NK-92 (cell line): ENCODE data around the gene NUP205.
A peak's percentile ranks its signal among the peaks of the same experiment; 100 is the strongest.

Experiments
- DNase-seq: peaks from one replicate; lab custom pipeline; 2025; ENCODE audit not compliant: unreplicated experiment; lab: John Stamatoyannopoulos, UW

The NUP205 gene, protein sequence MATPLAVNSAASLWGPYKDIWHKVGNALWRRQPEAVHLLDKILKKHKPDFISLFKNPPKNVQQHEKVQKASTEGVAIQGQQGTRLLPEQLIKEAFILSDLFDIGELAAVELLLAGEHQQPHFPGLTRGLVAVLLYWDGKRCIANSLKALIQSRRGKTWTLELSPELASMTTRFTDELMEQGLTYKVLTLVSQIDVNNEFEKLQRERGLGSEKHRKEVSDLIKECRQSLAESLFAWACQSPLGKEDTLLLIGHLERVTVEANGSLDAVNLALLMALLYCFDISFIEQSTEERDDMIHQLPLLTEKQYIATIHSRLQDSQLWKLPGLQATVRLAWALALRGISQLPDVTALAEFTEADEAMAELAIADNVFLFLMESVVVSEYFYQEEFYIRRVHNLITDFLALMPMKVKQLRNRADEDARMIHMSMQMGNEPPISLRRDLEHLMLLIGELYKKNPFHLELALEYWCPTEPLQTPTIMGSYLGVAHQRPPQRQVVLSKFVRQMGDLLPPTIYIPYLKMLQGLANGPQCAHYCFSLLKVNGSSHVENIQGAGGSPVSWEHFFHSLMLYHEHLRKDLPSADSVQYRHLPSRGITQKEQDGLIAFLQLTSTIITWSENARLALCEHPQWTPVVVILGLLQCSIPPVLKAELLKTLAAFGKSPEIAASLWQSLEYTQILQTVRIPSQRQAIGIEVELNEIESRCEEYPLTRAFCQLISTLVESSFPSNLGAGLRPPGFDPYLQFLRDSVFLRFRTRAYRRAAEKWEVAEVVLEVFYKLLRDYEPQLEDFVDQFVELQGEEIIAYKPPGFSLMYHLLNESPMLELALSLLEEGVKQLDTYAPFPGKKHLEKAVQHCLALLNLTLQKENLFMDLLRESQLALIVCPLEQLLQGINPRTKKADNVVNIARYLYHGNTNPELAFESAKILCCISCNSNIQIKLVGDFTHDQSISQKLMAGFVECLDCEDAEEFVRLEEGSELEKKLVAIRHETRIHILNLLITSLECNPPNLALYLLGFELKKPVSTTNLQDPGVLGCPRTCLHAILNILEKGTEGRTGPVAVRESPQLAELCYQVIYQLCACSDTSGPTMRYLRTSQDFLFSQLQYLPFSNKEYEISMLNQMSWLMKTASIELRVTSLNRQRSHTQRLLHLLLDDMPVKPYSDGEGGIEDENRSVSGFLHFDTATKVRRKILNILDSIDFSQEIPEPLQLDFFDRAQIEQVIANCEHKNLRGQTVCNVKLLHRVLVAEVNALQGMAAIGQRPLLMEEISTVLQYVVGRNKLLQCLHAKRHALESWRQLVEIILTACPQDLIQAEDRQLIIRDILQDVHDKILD (N-terminal part only)

DNA sequence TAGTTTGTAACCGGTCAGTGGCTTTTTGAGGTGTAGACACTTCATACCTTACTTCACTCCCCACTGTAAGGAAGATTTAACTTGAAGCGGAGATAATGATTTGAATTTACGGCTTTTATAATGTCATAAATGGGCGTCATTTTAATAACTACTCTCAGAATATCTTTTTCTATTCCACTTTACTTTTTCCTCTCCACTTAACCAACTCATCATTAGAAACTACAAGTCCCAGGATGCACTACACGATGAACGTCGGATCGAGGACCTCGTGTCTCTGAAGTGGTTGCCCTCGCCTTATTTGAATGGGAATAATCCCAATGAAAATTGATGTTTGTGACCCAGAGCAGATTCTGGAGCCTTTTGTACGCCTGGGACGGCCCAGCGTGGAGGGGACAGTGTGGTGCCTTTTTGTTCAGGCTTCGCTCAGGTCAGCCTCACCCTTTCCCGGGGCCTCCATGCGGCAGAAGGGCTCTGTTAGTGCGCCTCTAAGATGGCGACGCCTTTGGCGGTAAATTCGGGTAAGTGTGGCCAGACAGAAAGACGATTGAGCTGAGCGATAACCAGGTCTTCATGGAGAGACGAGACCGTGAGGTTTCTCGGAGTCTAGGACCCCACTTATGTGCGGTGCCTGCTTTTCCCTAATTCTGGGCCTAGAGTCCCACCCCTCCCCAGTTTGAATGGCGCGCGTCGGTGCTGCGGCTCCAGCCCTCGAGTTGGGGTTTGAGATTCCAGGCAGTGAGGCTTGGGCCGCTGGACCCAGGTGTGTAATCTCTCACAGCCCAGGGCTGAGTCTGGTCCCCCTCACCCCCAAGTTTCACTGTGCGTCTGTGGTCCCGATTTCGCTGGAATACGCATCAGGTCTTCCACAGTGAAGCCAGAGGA, at the start of gene NUP205:
Gene NUP205 (plus strand): TSS at position 463 of the 882 bp plus-strand sequence. CDS start 28 bp downstream, at position 491.
- no peak for DNase-seq

DNA sequence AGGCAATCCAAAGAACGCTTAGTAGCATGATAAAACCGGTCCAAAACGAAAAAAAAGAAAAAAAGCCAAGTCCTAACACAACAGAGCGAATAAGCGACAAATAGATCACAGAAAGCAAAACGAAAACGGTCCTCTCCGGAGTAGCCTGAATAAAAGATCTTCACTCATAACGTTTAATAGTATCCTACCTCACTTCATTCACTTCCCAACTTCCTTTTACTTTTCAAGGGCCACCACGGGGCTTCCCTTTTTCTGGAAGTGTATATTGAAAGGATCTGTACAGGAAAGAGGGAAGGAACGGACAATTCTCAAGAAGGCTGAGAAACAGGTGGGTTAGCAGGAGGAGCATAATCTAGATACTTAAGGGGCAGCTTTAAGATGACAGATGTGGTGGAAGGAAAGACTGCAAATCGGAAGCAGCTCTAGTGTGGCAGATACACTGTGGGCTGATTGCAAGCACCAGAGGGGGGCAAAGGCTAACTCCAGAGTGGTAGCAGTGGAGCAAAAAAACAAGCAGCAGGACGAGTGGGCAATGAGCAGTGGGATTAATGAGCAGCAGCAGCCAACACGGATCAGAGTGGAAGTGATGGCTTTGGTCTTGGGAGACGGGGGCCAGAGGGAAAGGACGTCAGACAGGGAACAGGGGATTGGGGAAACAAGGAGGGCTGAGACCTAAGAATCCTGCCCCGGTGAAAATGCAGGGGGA, 48.7 kb upstream of the NUP205 start:
- DNase-seq, result no peak

- DNase-seq, result no peak
Observed at GRCh38 chr7:135509589-135509838, 48.2 kb upstream of the NUP205 start.

DNA sequence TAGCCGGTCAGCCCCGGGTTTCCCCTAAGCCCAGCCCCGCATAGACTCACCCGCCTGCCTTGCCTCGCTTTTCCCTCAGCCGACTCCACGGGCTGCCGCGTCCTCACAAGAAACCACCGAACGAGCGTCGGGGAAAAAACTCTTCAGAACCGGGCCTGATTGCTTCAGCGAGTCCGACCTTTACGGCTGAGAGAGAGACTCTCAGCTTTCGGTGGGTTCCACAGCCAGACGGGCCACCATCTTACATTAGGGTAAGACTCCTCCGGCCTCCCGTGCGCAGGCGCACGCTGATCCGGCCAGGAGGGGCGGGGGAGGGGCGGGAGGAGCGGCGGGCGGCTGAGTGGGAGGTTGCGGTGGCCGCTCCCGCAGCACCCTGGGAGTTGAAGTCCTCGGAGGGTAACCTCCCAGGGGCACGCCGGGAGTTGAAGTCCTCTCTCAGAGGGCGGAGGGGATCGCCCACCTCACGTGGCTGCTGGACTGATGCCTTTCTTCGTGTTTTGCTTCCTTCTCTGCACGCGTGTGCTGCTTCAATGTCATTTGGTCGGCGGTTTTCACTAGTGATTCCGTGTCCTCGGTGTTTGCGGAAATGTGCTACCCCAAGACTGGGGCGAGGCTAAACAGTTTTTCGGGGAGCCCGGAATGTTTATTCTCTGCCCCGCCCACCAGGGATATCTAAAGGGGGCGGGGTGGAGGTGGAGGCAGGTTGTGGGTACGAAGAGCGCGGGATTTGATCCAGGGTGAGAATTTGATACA, 47.7 kb upstream of the NUP205 start, which contains the start of gene CNOT4:
Gene CNOT4 (minus strand): TSS at position 264 of the 753 bp plus-strand sequence. CDS start 71,771 bp downstream, outside the sequence.
- peak; percentile 92 for DNase-seq

GRCh38 chr7:135510592-135511183, 47.0 kb upstream of the NUP205 start:
- DNase-seq, result no peak

DNA sequence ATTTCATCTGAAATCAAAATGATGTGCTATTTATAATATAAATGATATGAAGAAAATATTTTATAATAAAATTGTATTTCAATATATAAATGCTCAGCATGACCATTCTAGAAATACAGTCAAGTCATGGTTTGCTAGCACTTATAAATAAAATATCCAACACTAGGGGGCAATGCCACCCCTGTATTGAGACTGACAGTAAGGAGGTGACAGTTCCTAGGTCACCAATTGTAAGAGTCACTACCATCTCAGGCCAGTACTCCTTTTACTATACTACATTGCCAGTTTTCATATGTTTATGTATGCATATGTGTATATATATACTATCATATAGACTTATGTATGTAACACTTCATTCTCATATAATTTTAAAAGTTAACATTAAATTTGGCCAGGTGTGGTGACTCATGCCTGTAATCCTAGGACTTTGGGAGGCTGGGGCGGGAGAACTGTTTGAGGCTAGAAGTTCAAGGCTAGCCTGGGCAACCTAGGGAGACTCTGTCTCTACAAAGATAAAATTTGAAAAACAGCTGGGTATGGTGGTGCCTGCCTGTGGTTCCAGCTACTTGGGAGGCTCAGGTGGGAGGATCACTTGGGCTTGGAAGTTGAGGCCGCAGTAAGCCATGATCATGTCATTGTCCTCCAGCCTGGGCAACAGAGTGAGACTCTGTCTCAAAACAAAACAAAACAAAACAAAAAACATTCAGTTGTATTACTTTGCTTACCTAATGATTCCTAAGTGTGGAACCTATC, 45.4 kb upstream of the NUP205 start:
- no peak for DNase-seq

GRCh38 chr7:135514856-135515255, 42.9 kb upstream of the NUP205 start:
- no peak for DNase-seq

GRCh38 chr7:135517060-135517459, 40.7 kb upstream of the NUP205 start:
- no peak for DNase-seq

DNA sequence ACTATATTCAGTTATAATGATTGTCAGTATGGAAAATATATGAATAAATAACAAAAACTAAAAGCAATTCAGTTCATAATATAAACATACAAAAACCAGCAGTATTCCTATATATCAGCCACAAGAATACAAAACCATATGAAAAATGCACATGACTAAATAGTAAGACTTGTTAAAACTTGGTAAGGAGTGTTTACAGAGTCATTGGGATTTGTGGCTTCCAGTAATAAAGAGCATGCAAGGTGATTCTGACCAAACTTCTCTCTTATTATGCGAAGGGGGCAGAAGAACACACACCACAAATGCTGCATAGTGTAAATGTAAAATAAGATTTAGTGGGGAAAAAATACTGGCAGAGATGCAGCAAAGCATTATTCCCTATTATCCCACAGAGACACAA, 39.0 kb upstream of the NUP205 start:
- no peak for DNase-seq

- DNase-seq, result no peak
Observed at GRCh38 chr7:135519233-135519688, 38.5 kb upstream of the NUP205 start.

- DNase-seq, result no peak
Observed at GRCh38 chr7:135519871-135520270, 37.8 kb upstream of the NUP205 start.

GRCh38 chr7:135522509-135522908, 35.2 kb upstream of the NUP205 start:
- no peak for DNase-seq

- DNase-seq, result no peak
Observed at GRCh38 chr7:135523146-135523545, 34.6 kb upstream of the NUP205 start.

DNA sequence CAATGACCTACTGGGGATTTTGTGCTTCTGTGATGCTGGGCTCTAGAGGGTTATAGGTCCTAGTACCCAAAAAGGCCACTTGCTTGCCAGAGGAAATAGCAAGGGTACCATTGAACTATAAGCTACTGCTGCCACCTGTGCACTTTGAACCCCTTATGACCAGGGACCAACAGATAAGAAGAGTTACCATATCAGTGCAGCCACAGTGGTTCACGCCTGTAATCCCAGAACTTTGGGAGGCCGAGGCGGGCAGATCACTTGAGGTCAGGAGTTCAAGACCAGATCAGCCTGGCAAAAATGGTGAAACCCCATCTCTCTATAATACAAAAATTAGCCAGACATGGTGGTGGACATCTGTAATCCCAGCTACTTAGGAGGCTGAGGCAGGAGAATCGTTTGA, 32.3 kb upstream of the NUP205 start:
- no peak for DNase-seq

DNA sequence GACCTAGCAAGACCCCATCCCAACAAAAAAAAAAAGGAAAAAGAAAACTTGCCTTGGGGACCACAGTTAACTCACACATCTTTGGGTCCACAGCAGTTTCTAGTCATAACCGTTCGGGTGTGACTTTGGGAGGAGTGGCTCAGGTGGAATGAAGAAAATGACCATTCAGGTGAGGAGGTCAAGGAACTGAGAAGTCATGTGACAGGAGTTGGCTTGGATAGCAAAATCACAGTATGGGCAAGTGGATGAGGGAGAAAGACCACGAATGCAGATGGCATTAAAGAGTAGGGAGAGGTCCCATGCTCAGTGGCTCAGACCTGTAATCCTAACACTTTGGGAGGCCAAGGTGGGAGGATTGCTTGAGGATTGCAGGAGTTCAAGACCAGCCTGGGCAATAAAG, 30.7 kb upstream of the NUP205 start:
- DNase-seq, result no peak

DNA sequence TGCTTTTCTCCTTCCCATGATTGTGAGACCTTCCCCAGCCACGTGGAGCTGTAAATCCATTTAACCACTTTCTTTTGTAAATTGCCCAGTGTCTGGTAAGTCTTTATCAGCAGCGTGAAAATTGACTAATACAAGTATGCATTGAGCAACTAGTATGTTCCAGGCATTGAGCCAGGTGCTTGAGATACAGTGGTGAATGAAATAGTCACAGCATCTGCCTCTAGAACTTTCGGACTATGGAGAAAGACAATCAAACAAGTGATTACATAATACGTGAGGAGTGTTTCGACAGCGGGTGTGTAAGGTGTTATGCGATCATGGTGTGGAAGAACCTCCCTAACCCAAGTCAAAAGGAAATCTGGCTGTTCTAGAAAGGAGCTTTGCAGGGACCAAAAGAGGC, 21.6 kb upstream of the NUP205 start:
- no peak for DNase-seq

GRCh38 chr7:135537453-135537852, 20.3 kb upstream of the NUP205 start:
- DNase-seq, result no peak

GRCh38 chr7:135537905-135538304, 19.8 kb upstream of the NUP205 start:
- no peak for DNase-seq
